Stimulated activated CD8-positive, alpha-beta memory T cell treated with anti-CD3 and anti-CD28 coated beads, Interleukin-4, amount 100 ng/mL, for 48 hours (primary cell): ENCODE measurements around the gene SCN8A.
"Not testable (repeated sequence)": the region's sequence is repeated elsewhere in the genome, so short reads cannot be mapped to it uniquely, and the experiment has no call there.

Source experiments
- DNase-seq: peaks from one replicate; pipeline ENCODE4 v3.0.0-alpha.2; 2020

The SCN8A gene

DNA sequence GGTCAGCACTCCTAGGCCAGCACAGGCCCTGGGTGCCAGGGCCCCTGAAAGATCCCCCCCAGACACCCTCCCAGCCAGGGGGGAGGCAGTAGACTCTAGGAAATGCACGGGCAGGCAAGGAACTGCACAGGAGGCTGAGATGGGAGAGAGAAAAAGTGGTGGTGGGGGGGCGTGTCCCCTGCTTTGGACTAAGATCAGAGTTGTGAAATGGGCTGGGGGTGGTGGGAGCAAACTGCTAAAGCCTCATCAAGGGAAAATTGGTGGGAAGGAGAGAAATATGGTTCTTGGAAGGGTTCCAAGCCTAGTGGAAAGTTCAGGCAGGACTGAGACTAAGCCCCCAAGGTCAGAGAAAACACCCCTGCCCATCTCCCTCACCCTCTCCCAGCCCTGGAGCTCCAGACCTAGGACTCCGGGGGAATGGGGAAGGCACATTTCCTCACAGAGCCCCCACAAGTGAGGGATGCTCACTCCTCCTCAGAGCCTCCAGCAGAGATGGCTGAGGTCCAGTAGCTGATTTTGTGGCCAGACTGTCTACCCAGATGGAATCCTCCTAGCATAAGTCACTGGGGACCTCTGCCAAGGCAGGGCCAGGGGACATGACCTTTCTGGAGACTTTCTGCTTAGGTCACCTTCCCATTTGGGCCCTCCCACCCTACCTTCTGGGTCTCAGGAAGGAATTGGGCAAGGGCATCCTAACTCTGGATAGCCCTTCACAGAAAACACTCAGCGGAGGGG lies 227.7 kb downstream of the SCN8A start:
- DNase-seq = no peak

DNA sequence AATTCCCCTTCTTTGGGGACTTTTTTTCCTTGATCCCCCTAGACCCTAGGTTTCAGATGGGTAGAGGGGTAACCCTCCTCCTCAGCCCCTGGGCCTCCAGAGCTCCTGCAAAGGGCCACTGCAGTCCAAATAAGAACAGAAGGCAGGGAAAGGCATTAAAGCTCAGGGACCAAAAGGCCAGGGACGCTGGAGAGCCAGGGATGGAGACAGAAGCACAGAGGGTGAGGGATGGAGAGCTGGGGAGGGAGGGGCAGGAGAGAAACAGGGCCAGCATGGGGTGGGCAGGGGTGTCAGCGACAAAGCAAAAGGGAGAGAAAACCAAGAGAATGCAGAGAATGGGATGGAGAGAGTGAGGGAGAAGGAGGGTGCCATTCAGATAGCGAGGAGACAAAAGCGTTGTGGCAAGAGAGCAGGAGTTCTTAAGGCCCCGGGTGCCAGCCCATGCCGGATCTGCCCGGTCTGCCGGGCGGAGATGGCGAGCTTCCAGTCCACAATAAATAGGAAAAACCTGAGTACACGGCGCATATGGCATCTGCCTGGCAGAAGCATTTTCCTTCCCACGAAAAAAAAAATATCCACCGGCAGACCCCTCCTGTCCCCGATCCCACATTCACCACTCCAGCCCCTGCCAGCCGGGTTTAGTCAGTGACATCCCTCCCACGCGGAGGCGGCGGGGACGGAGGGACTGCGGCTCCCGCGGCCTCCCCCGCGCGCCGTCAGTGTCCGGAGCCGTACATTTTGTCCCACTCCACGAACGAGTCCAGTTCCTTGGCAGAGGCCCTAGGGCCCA lies 228.9 kb downstream of the SCN8A start:
- no peak for DNase-seq

DNA sequence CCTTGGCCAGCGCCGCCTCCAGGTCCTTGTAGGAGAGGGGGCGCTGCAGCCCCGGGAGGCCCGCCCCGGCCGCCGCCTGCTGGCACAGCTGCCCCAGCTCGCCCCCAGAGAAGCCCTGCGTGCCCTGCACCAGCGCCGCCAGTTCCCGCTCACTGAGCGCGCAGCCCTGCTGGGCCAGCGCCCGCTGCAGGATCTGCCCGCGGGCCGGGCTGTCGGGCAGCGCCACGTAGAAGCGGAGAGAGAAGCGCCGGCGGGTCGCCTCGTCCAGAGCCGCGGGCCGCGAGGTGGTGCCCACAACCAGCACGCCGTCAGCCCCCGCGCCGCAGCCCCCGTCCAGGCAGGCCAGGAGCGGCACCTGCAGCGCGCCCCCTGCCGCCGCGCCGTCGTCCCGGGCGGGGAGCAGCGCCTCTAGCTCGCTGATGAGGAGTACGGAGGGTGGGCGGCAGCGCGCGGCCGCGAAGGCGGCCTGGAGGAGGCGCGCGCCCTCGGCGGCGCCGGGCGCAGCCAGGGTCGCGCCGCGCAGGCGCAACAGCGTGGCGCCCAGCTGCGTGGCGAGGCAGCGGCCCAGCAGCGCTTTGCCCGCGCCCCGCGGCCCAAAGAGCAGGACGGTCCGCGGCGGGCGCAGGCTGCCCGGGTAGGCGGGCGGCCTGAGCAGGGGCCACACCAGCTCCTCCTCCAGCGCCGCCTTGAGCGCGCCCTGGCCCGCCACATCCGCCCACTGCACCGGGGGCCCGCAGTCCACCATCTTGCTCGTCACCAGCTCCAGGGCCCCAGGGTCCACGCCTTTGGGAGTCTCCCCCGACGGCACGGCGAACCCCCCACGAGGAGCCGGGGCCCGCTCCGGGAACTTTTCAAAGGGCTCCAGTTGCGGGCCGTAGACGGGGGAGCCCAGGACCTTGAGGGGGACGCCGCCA lies 229.8 kb downstream of the SCN8A start:
- peak; percentile 87 for DNase-seq

DNA sequence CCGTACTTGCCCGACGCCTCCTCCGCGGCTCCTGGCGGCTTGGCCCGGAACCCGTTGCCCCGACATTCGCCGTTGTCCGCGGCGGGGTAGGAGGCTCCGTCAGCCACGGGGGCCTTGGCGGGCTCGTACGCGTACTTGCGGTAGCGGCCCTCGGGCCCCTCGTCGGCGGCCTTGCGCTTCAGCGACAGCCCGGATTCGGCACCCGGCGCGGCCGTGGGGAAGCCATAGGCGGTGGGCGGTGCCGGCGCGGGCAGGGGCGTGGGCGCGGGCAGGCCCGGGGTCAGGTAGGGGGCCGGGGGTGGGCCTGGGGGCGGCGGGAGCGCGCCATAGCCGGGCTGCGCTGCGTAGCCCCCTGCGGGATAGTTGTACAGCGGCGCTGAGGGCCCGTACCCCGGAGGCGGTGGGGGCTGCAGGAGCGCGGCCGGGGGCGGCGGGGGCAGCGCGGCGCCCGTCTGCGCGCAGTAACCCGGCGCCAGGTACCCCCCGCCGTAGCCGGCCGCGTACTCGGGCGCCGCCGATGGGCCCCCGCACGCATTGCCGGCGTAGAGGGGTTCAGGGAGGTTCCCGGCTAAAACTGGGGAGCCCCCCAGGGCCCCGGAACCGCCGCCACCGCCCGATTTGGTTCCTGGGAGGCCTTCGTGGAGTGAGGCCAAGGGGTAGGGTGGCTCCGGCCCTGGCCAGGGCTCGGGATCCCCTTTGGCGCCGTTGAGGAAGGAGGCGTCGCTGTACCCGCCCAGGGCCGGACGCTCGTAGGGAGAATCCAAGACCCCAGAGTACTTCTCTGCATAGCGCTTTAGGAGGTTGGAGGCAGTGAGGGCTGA lies 230.6 kb downstream of the SCN8A start:
- DNase-seq = peak; percentile 37

DNA sequence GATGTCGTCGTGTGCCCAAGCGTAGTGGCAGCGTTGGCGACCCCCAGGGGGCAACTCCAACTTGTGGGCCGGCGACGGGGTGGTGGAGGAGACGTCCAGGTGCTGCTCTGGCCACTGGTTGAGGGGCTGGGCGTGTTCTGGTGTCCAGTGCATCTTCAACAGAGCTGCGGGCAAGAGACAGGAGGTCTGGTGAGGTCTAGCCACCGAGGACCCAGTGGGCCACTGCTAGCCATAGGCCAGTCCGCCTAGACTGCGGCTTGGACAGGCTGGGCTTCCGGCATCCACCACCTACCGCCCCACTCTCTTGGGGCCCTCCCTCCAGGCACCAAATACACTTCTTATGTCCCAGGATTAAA lies 231.2 kb downstream of the SCN8A start:
- no peak for DNase-seq

DNA sequence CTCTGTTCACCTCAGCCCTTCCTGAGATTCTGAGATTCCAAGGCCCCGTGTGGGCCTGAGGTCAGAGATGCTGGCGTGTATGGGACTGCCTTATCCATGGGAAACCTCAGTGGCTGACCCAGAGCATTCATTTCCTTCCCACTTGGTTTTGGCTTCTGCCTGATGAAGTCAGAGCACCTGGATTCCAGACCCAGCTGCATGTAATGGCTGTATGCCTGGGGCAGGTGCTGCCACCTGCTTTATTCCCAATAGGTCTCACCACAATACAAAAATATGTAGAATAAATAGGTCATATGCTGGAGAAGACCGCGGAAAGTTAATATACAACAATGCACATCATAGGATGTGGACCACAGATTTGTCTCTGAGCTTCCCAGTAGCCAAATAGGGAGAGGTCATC lies 231.9 kb downstream of the SCN8A start:
- DNase-seq = no peak

DNA sequence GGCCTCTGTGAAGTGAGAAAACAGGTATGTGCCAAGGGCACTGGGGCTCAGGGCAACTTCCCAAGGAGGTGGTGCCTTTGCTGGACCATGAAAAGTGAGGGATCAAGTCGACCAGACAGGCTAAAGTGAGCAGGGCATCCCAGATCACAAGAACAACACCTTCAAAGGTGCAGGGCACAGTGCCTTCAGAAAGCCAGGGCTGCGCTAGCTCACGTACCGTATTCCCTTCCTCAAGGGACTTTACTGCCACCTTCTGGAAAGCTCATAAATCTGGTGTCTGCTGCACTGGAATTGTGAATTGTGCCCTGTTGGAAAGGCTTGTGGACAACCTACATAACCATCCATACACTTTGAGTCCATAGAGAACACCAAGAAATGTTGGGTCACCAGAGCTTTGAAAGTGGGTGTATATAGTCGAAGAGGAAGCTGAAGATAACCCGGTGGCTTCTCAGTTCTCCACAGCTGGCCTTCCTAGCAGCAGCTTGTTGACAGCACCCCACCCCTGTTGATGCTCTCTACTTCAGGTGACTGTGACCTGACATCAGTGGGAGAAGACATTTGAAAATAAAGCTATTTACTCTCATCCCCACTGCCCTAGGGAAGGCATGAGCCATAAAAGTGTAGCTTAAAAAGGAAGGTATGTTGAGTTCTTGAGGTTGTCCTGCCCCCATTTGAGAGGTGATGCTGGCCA lies 233.0 kb downstream of the SCN8A start:
- no peak for DNase-seq

DNA sequence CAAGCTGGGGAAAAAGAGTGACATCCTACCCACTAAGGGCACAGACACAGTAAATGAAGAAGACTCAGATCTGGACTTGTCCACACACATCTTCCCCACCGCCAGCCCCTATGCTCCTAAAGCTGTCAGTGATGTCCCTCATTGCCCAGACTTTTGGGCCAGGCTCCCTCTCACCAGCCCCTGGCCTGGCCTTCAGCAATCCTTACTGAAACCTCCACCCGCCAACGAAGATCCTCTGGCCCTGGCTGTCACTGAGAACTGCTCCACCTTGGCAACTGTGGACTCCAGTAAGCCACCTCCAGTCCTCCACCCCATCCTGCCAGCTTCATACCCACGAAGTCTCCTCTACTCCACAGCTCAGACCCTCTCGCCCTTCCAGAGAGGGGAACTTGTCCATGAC lies 234.2 kb downstream of the SCN8A start:
- no peak for DNase-seq

DNA sequence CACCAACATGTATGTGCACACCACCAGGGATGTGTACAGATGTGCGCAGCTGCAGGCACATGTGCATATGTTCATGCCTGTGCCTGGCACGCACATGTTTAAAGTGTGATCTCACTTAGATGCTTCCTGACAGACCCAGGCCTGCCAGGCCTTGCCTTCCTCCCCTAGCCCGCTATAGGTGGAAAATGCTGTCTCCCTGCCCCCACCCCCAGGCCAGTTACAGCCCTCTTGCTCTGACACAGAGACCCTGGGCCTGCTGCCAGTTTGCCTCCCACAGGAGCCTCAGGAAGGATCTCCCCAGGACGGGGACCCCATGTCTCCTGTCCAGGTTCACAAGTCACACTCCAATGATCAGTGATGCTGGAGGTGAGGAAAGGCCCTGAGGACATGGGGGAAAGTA lies 235.8 kb downstream of the SCN8A start:
- DNase-seq = no peak

DNA sequence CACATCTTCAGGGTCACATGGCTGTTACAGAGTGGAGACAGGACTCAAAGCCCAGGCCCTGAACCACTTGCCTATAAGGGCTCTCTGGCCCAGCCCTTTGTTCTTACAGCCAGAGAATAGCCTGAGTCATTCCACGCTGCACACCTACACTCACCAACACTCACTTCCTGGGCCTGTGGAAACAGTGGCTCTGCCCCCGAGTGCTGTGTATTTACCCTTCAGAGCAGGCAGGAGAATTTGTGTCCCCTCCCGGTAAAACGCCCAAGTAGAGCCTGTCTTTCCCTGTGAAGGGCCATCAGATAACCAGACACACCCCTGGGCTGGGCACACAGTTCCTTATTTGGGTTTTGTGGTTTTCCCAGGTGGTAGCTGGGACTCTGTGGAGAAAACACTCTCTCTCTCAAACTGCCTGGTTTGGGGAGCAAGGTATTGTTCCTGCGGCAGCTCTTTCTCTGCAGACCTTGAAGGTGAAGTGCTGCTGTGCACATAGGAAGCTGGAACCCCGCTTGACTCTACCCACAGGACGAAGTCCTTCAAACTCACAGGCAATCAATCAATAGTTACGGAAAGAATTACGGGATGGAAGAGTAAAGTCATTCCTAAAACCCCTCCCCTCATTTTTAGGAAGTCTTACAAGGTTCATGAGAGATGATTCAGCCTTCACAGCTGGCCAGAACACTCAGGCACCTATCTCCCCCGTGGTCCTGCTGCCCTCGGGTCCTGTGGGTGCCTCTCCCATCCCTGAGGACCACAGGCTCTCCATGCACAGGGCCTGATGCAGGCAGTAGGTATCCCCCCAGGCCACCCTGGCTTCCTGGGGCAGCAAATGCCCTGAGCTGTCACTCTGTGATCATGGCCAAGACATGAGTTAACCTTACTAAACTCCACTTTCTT lies 237.1 kb downstream of the SCN8A start:
- DNase-seq = peak; percentile 74

DNA sequence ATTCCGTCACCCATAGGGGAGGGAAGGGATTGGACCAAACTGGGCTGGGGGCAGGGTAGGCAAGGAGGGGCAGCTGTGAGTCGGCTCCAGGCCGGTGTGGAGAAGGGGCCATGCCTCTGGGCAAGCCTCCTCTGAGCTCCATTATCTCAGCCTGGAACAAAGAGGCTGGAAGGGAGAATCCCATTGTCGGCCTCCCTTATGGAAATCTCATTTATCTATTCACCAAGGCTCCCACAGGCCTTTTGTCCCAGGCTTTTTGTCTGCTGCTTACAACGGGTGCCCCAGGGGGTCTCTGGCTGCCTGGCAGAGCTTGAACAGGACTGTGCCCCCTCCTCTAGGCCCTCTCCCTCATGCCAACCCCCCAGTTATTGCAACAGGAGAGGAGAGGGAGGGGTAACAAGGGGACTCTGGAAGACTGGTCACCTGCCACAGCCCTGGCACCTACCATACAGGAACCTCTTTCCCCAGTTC lies 238.0 kb downstream of the SCN8A start:
- no peak for DNase-seq

DNA sequence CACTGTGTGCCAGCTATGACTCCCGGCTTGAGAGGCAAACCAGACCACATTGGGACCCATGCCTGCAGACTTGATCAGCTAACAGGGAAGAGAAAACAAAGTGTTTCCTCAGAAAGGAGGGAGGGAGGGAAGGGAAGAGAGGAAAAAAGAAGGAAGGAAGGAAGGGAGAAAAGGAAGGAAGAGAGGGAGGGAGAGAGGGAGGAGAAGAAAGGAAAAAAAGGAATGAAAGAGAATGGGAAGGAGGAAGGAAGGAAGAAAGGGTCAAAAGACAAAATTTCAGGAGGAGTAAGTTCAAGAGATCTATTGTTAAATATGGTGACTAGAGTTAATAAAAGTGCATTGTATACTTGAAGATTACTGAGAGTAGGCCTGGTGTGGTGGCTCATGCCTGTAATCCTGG lies 238.6 kb downstream of the SCN8A start:
- no peak for DNase-seq

DNA sequence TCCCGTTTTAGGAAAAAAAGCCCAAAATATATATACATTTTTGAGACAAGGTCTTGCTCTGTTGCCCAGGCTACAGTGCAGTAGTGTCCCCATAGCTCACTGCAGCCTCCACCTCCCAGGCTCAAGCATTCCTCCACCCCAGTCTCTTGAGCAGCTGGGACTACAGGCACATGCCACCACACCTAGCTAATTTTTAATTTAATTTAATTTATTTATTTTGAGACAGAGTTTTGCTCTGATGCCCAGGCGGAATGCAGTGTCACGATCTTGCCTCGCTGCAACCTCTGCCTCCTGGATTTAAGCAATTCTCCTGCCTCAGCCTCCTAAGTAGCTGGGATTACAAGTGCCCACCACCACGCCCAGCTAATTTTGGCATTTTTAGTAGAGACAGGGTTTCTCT lies 240.8 kb downstream of the SCN8A start:
- DNase-seq = not testable (repeated sequence)

DNA sequence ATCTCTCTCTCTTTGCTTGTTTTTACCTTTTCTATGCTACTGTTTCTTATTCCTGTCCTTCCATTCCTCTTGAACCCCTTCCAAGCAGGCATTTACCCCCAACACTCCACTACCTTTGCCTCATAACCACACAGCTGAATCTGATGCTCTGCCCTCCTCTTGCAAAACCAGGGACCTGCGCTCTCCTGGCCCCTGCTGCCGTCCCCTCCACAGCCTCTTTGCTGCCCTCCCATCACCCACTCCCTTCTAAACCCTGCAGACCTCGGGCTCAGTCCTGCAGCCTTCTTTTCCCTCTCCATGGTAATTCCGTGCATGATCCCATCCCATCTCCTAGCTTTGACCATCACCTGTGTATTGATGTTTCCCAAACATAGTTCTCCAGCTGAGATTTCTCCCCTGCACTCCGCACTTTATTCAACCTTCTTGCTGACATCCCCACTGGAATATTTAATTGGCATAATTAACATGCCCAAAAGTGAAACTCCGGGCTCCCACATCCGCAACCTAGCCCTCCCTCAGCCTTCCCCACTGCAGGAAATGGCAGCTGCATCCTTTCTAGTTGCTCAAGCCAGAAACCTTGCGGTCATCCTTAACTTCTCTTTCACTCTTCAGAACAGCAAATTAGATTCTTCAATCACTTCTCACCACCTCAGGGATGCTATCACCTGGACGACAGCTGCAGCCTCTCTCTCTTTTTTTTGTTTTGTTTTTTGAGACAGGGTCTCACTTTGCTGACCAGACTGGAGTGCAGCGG lies 241.5 kb downstream of the SCN8A start:
- no peak for DNase-seq

DNA sequence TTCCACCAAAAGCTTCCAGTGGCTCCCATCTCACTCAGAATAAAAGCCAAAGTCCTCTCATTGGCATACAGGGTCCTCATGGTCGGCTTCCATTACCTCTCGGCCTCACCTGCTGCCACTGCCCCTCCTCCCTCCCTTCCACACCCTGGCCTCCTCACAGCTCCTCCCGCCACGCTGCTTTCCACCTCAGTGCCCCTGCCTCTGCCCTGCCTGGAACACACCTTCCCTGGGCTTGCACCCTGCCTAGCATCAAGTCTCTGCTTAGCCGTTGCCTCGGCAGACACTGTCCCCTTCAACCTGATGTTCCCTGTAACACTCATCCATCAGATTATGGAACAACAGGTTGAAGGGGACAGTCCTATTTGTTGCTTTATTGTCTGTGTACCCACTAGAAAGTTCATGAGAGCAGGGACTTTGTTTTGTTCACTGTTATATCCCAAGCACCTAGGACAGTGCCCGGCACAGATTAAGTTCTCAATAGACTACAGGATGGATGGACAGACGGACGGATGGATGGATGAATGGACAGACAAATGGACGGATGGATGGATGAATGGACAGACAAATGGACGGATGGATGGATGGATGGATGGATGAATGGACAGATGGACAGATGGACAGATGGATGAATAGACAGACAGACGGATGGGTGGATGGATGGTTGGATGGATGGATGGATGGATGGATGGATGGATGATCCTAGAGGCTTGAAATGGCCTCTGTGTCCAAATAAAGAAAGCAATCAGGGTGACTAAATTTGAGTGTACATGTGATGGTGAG lies 242.6 kb downstream of the SCN8A start:
- no peak for DNase-seq

DNA sequence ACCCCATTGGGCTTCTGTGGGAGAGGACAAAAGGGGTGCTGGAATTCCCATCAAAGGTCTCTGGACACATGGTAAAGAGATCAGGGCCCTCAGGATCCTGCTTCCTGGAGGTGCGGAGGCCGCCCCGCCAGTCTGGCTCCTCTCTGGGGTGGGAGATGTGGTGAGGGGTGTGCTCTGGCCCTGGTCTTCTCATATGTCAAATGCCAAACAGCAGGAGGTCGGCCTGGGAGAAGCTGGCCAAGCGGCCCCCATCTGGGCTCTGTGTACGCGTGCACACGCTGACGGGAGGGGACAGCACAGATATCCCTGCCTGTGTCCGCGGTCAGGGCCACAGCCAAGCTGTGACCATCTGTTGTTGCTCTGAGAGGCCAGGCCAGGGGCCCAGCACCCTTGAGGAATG lies 243.4 kb downstream of the SCN8A start:
- DNase-seq = no peak

DNA sequence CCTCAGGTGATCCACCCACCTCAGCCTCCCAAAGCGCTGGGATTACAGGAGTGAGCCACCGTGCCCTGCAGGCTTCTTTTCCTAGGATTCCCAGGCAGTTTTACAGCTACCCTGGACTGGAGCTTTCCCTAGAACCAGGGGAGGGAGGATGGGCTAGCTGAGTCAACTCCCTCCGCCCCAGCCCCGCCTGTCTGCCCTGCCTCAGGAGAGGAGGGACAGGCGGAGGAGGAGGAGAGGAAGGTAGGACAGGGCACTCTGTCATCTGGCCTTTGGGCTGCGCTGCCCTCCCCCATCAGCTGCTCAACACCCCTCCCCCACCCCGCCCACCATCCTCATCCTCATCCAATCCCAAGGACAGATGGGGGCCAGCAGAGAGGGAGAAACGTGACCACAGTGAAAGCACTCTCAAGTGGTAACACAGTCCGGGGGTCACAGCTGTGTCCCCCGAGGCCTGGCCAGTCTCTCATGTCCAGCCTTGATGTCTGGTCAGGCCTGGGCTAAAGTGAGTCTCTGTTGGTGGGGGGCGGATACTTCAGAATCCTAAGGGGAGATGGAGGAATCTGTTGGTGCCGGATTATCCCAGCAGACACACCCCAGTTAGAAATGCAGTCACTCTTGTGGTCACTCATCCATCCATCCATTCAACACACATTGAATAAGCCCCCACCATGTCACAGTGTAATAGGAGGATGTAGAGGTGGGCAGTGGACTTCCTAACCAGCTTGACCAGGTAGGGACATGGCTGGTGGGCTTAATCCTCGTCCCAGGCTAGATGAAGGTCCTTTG lies 245.2 kb downstream of the SCN8A start:
- no peak for DNase-seq

DNA sequence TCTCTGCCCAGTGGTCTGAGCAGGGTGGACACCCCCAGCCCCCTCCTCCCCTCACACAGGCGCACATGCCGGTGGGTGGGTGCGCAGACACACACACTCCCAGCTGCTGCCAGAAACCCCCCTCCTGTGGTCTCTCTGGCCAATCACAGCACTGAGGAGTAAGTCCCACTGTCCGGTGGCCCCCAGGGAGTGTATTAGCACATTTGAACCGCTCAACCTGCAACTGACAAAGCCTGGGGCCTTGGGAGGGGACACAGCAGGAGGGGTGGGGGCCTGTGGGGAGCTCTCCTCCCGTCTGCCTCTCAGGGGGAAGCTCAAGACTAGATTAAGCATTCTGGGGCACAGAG lies 245.8 kb downstream of the SCN8A start:
- DNase-seq = no peak
